GM12878 (cell line): ENCODE results near the gene RAC2. TPM values are rescaled to one million over a fixed set of nuclear protein-coding genes. Genes with fewer than 3 reads are reported as not detected.

ENCODE experiments used
- ATAC-seq: fragments of 200-7000 bp; cut with Tn5 transposase; 3 replicates; pipeline ENCODE4 v1.9.1; 2020; ENCODE audit warnings: mild to moderate bottlenecking, moderate library complexity
- BruUV-seq: library from RNA; stranded (reverse); fragments of 400-500 nt; replicated peaks from 2 replicates; lab custom pipeline; 2021; lab: Mats Ljungman, UMichigan
- CTCF ChIA-PET: fragments of 300-600 bp; sonication (Branson Sonifier 250); formaldehyde crosslinking; extraction: SDS; loops from one replicate; lab custom pipeline; 2021; ENCODE audit warnings: inconsistent platforms; lab: Yijun Ruan, JAX
- POLR2A ChIA-PET: fragments of 350-600 bp; formaldehyde crosslinking; extraction: SDS; loops from one replicate; lab custom pipeline; 2021; ENCODE audit warnings: inconsistent platforms; lab: Charles Lee
- RAD21 ChIA-PET: fragments of 300-600 bp; sonication (Branson Sonifier 250); formaldehyde crosslinking; loops from one replicate; lab custom pipeline; 2023; ENCODE audit warnings: antibody characterized with exemption; ENCODE audit not compliant: unreplicated experiment; lab: Charles Lee
- SMC1A ChIA-PET: fragments of 300-600 bp; sonication (Branson Sonifier 250); formaldehyde crosslinking; loops from one replicate; lab custom pipeline; 2023; ENCODE audit not compliant: unreplicated experiment, uncharacterized antibody; lab: Charles Lee
- DNase-seq: peaks from one replicate; pipeline ENCODE4 v3.0.0-alpha.2; 2011; ENCODE audit warnings: low read depth, low spot score
- FAIRE-seq: peaks from 3 replicates; lab custom pipeline; 2011; peaks lifted over from hg19 to GRCh38; lab: Jason Lieb, UNC
- H2AFZ ChIP-seq: 2 replicates; pipeline ENCODE4 v1.6.0; 2011; ENCODE audit warnings: low read depth, low read length, control low read depth; ENCODE audit not compliant: control insufficient read depth
- H3K27ac ChIP-seq: 2 replicates; pipeline ENCODE4 v1.5.1; 2011; ENCODE audit warnings: control low read depth; ENCODE audit not compliant: control insufficient read depth, insufficient read depth
- H3K27me3 ChIP-seq, 2 experiments: replicated peaks in 1 of 2; 2 replicates each; pipeline versions ENCODE4 v1.6.0 to v1.6.1; 2011; ENCODE audit warnings: low read length in 1 of 2; ENCODE audit not compliant: control insufficient read depth in 2 of 2, insufficient read depth in 2 of 2
- H3K36me3 ChIP-seq, 2 experiments: 2 replicates each; pipeline ENCODE4 v1.5.1; 2011; ENCODE audit warnings: low read length in 1 of 2; ENCODE audit not compliant: control insufficient read depth in 2 of 2, insufficient read depth in 2 of 2
- H3K4me1 ChIP-seq: 2 replicates; pipeline ENCODE4 v1.6.1; 2011; ENCODE audit warnings: mild to moderate bottlenecking, low read length, moderate library complexity, mixed read lengths; ENCODE audit not compliant: control insufficient read depth, insufficient read depth
- H3K4me2 ChIP-seq: 2 replicates; pipeline ENCODE4 v1.6.0; 2011; ENCODE audit warnings: control low read depth; ENCODE audit not compliant: control insufficient read depth, insufficient read depth
- H3K4me3 ChIP-seq: fragments of 200-600 bp; sonication (generic); 2 replicates; pipeline ENCODE4 v1.5.1; 2016
- H3K79me2 ChIP-seq: 2 replicates; pipeline ENCODE4 v1.6.0; 2011; ENCODE audit warnings: low read length; ENCODE audit not compliant: control insufficient read depth, insufficient read depth
- H3K9ac ChIP-seq: 2 replicates; pipeline ENCODE4 v1.8.0; 2011; ENCODE audit warnings: low read length, control low read depth, mixed read lengths; ENCODE audit not compliant: control insufficient read depth, insufficient read depth
- H3K9me3 ChIP-seq: replicated peaks from 3 replicates; pipeline ENCODE4 v1.5.1; 2011; ENCODE audit warnings: mild to moderate bottlenecking, low read length; ENCODE audit not compliant: control insufficient read depth, insufficient read depth
- H4K20me1 ChIP-seq: 2 replicates; pipeline ENCODE4 v1.6.0; 2011; ENCODE audit not compliant: control insufficient read depth, insufficient read depth
- MXI1 ChIP-seq: fragments of 150-350 bp; IDR thresholded peaks from 2 replicates; pipeline ENCODE4 v1.6.1; 2011; ENCODE audit warnings: low read depth, mild to moderate bottlenecking, inconsistent platforms, low read length, improper control_type of control experiment
- PAX5 ChIP-seq: IDR thresholded peaks from 2 replicates; pipeline ENCODE4 v1.6.1; 2011; ENCODE audit warnings: low read depth, low read length, borderline replicate concordance
- RAD51 ChIP-seq: fragments of 450-650 bp; IDR thresholded peaks from 2 replicates; pipeline ENCODE4 v1.6.1; 2016; ENCODE audit warnings: moderate library complexity, mild to moderate bottlenecking, inconsistent platforms
- RB1 ChIP-seq: fragments of 450-650 bp; formaldehyde crosslinking; IDR thresholded peaks from 2 replicates; pipeline ENCODE4 v1.6.1; 2017; ENCODE audit warnings: mild to moderate bottlenecking, borderline replicate concordance
- TAF1 ChIP-seq: IDR thresholded peaks from 2 replicates; pipeline ENCODE4 v1.6.1; 2011; ENCODE audit warnings: mild to moderate bottlenecking, low read depth, low read length, borderline replicate concordance
- WGBS: methylation state at CpG from one replicate; pipeline ENCODE4 v1.1.6; 2016; ENCODE audit warnings: low lambda C conversion rate; ENCODE audit not compliant: insufficient replicate concordance, insufficient coverage; ENCODE audit errors: missing lambda C conversion rate; 5-methylcytosine and 5-hydroxymethylcytosine counted together
- in situ Hi-C: fragments of 300-500 bp; cut with MboI; formaldehyde crosslinking; loops from 9 replicates; pipeline ENCODE4 v1.14.3; 2018; ENCODE audit warnings: mixed read lengths
- intact Hi-C: fragments of 100-400 bp; cut with micrococcal nuclease; formaldehyde crosslinking; loops from one replicate; pipeline ENCODE4 v1.14.2; 2022; ENCODE audit not compliant: unreplicated experiment
- polyA plus RNA-seq, 11 experiments: library from polyadenylated mRNA; depleted of rRNA in 4 of 11; unstranded in 6 of 11; stranded (reverse) in 5 of 11; fragments of >200 nt; fragmentation: Nextera tagmentation in 4 of 11; fragmentation: Illumina TruSeq in 1 of 11; extraction: Ambion mirVana in 4 of 11; extraction: Trizol in 1 of 11; gene quantifications; 1 replicate in 1 of 11; 2 replicates in 10 of 11; pipeline versions ENCODE4 v1.2.1 to v1.2.3, GENCODE V29; 2011 to 2016; ENCODE audit warnings: inconsistent platforms in 2 of 11, missing spikeins in 2 of 11, low read depth in 1 of 11
- total RNA-seq, 4 experiments: library from RNA; depleted of rRNA in 3 of 4; stranded (reverse); fragments of >200 nt in 3 of 4; fragmentation: Illumina TruSeq in 1 of 4; extraction: Trizol in 1 of 4; gene quantifications; 2 replicates each; pipeline versions ENCODE4 v1.2.1 to v1.2.3, GENCODE V29; 2013 to 2021

The RAC2 gene
- total and polyA plus RNA-seq, 10 of the 15 experiments (the other 5 are each of a cell fraction or from before 2014, with no cell fraction given), result 102 to 386 (median 304) TPM

DNA sequence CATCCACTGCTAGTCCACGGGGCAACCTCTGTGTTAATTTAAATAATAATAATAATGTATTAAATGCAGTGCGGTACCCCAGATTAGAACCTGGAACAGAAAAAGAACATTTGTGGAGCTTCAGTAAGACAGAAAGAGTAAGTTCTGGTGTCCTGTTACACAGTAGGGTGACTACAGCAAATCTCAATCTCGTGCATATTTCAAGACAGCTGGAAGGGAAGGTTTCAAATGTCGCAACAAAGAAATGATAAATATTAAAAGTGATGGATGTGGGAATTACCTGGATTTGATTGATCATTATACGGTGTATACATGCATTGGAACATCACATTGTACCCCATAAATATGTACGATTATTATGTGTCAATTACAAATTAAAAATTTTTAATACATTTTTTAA lies 1.7 kb upstream of the RAC2 start:
- Histone ChIP-seq H3K4me2 (peak overlapping the region; percentile 73), H2AFZ (no peak overlapping the region), H3K9ac (peak overlapping the region; percentile 38; the same call in 1 of the 2 replicates), H3K9me3 (no peaks in the 10 kb centered on the region), H3K79me2 (peaks cover 38% of the 10 kb centered on the region), H3K27ac (peak overlapping the region; percentile 96; the same call in 1 of the 2 replicates), H3K4me1 (peaks cover 39% of the 10 kb centered on the region), H3K4me3 (no peak overlapping the region), H3K27me3 (no peaks in the 10 kb centered on the region), H3K36me3 (peaks cover 7 to 9% of the 10 kb centered on the region in 2 experiments), H4K20me1 (no peaks in the 10 kb centered on the region)
- ChIA-PET RAD21 (interaction anchor here (0.7 to 9.8 kb wide), 9 partner anchors 8 to 96 kb away, joined by 4 to 196 read pairs (median 84); partner anchors contain the start of gene IL2RB), SMC1A (interaction anchor here (0.7 to 10.3 kb wide), 12 partner anchors 9 to 96 kb away, joined by 3 to 165 read pairs (median 30); partner anchors contain the start of gene IL2RB), CTCF (interaction anchor here (0.6 to 12.8 kb wide), 15 partner anchors 7 to 775 kb away, joined by 3 to 265 read pairs (median 6); no protein-coding TSS in a partner anchor), POLR2A (interaction anchor here (1.0 to 12.5 kb wide), 6 partner anchors 9 to 83 kb away, joined by 4 to 246 read pairs (median 45); no protein-coding TSS in a partner anchor)
- 10% methylated on average over 6 of the region's 6 CpGs for WGBS
- intact Hi-C loops, result loop anchor here (2.0 kb wide), 1 partner anchor 21 kb away; no protein-coding TSS in a partner anchor
- FAIRE-seq (no peak), ATAC-seq (no peak), DNase-seq (no peak)
- in situ Hi-C loops, result no loop called here
- TF ChIP-seq RB1 (no peak), TAF1 (0 out of 2 replicates have a peak, but pooled peaks have one; percentile 26), RAD51 (peak; percentile 4; the same call in 1 of the 2 replicates), PAX5 (no peak), MXI1 (no peak)
- no TSS peak for BruUV-seq
